NCI-H345 (cell line): ENCODE results near the gene TMCC2.
A peak's percentile ranks its signal among the peaks of the same experiment; 100 is the strongest.
"Not testable (repeated sequence)": the region's sequence is repeated elsewhere in the genome, so short reads cannot be mapped to it uniquely, and the experiment has no call there.

Experiments
- DNase-seq: peaks from one replicate; lab custom pipeline; 2025; lab: John Stamatoyannopoulos, UW

The TMCC2 gene

GRCh38 chr1:205227584-205228013, at the start of gene TMCC2:
Gene TMCC2, plus strand, starts transcription at chr1:205227946. Its CDS starts 619 bp downstream, at chr1:205228565.
- DNase-seq: peak; percentile 96

DNA sequence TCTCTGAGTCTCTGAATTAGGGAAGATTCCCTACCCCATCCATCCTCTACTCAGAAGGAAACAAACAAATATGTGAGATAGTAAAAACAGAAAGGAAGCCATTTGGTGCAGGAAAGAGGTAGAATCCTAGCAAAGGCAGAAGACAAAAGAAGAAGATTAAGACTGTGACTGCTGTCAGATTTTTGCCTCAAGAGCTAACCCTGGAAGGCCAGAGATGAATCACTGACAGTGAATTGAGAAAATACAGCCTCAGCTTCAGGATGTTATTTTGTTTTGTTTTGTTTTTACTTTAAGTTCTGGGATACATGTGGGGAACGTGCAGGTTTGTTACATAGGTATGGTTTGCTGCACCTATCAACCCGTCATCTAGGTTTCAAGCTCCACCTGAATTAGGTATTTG, 47.9 kb upstream of the TMCC2 start:
- no peak for DNase-seq

DNA sequence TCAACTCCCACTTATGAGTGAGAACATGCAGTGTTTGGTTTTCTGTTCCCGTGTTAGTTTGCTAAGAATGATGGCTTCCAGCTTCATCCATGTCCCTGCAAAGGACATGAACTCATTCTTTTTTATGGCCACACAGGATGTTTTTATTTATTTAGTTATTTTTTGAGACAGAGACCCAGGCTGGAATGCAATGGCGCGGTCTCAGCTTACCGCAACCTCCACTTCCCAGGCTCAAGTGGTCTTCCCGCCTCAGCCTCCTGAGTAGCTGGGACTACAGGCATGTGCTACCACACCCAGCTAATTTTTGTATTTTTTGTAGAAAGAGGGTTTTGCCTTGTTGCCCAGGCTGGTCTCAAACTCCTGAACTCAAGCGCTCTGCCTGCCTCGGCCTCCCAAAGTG, 47.4 kb upstream of the TMCC2 start:
- not testable (repeated sequence) for DNase-seq

- no peak for DNase-seq
Measured at GRCh38 chr1:205182930-205183329, 44.8 kb upstream of the TMCC2 start.

GRCh38 chr1:205183676-205184335, 43.9 kb upstream of the TMCC2 start:
- DNase-seq: no peak

DNA sequence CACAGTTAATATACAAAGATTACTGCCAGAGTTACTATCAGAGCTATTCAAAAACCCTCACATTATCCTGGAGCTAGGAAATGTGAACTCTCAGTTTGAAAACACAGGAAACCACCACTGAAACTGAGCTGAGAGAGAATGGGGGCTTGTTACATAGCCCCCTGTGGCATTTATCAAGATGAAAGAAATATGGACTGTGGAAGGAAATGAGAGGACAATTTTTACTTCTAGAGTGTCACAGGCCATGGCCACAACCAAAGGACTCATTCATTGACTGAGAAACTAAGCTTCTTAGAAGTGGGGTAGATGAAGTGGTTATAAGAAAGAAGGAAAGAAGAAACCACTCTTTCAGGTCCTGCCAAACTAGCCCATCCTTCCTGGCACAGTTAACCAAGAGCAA, 41.6 kb upstream of the TMCC2 start:
- no peak for DNase-seq

DNA sequence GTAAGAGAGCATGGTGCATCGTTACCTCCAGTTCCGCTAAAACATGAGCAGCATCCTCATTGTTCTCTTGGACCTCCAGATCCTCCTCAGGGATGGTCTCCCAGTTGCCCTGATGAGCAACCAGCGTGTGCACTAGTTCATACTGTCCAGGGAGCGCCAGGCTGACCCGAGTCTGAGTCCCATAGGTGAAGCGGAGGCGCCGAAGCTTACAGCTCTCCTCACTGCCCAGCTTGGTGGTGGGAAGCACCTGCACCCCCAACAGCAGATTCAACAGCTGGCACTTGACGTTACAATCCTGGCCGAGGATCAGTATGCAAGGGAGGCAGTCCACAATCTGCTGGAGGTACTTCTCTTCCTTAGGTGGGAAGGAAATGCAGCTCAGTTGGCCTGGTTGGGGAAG, 40.3 kb upstream of the TMCC2 start:
- no peak for DNase-seq

DNA sequence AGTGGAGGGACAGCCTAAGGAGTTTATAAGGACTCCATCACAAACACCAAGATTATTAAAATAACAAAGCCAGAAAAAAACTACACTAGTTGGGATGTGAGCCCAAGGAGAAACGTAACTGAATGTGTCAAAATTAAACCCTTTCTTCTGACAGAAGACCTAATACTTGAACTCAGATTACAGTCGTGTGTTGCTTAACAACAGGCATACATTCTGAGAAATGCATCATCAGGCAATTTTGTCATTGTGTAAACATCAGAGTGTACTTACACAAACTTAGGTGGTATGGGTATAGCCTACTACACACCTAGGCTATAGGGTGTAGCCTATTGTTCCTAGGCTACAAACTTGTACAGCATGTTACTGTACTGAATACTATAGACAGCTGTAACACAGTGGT, 39.6 kb upstream of the TMCC2 start:
- DNase-seq: no peak

GRCh38 chr1:205188596-205188995, 39.1 kb upstream of the TMCC2 start:
- no peak for DNase-seq

GRCh38 chr1:205189131-205189530, 38.6 kb upstream of the TMCC2 start:
- no peak for DNase-seq

- no peak for DNase-seq
Measured at GRCh38 chr1:205190845-205191577, 36.7 kb upstream of the TMCC2 start.

- DNase-seq: no peak
Measured at GRCh38 chr1:205191622-205192021, 36.1 kb upstream of the TMCC2 start.

- no peak for DNase-seq
Measured at GRCh38 chr1:205192287-205192686, 35.5 kb upstream of the TMCC2 start.

- no peak for DNase-seq
Measured at GRCh38 chr1:205199090-205199930, 28.4 kb upstream of the TMCC2 start.

- no peak for DNase-seq
Measured at GRCh38 chr1:205199931-205200299, 27.8 kb upstream of the TMCC2 start.

DNA sequence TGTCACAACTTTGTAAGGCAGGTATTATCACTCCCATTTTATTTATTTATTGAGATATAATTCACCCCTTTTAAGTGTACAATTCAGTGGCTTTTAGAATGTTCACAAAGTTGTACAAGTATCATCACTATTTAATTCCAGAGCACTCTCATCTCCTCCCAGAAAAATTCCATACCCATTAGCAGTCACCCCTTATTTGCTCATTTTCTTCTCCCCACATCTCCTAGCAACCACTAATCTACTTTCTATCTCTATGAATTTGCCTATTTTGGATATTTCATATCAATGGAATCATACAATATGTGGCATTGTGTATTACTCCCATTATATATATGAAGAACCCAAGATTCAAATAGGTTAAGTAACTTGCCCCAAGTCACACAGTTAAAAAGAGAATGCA, 23.2 kb upstream of the TMCC2 start:
- no peak for DNase-seq

- no peak for DNase-seq
Measured at GRCh38 chr1:205205055-205205454, 22.7 kb upstream of the TMCC2 start.

GRCh38 chr1:205208811-205209210, 18.9 kb upstream of the TMCC2 start:
- DNase-seq: no peak

DNA sequence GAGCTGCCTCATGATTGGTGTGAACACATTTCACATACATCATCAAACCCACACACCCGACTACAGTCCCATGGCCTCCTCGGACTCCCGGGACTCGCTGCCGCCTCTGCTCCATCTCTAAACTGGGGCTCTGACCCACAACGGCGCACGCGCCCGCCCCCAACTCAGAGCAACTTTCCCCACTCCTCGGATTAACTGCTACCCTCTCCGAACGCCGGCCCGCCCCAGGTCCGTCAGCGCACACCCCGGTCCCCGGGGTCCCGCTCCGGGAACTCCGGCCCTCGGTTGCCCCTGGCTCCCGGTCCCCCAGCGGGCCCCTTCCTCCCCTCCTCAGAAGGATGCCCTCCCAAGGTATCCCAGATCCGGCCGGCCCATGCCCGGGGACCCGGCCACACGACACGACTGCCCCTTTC, 17.0 kb upstream of the TMCC2 start:
- DNase-seq: peak; percentile 29

GRCh38 chr1:205211169-205211838, 16.4 kb upstream of the TMCC2 start, which contains the start of gene DSTYK:
Gene DSTYK, minus strand, starts transcription at chr1:205211702. Its CDS starts 167 bp downstream, at chr1:205211535.
- DNase-seq: peak; percentile 93

DNA sequence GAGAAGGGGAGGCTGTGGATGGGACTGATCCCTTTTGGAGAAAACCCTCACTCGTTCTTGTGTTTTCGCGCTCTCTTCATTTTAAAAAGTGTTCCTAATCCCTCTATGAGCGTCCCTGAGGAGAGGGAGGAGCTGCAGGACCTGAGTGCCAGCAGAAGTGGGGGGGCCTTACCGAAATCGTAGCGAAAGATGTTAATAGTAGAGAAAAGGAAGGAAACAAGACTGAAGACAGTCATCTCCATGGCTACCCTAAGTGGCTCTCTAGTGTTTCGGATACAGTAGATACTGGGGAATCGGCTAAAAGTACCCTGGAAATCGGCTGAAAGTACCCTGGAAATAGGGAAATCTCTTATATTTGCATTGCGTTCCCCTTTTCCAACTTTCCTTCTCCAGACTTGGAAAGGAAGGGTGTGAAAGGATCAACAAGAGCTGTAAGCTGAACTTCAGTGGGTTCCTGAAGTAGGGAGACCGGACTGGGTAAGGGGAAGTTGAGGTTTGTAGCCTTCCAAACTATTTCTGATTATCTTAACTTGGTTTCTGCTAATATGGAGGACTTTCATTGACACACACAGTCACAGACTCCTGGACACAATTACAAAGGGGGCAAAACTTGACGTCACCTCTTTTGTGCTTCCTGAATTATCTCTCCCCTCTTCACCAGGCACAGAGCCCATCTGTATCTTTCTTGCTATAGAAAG, 15.8 kb upstream of the TMCC2 start:
- no peak for DNase-seq
